OCI-LY3 (cell line): ENCODE measurements around the gene BCL2L2.

Experiments used
- EZH2phosphoT487 ChIP-seq: fragments of 200-600 bp; shearing (Covaris generic); IDR thresholded peaks from 2 replicates; pipeline ENCODE4 v1.6.1; 2018; ENCODE audit warnings: antibody characterized with exemption, mixed run types, low read depth
- TF ChIP-seq, protein P1 (sequence below): fragments of 200-600, 300-600 bp; sonication (generic); IDR thresholded peaks from 2 replicates; pipeline ENCODE4 v1.5.1; 2014; ENCODE audit warnings: antibody characterized with exemption, low read length, low read depth

GRCh38 chr14:23306412-23307145 lies at the start of gene BCL2L2:
- TF ChIP-seq, protein P1, sequence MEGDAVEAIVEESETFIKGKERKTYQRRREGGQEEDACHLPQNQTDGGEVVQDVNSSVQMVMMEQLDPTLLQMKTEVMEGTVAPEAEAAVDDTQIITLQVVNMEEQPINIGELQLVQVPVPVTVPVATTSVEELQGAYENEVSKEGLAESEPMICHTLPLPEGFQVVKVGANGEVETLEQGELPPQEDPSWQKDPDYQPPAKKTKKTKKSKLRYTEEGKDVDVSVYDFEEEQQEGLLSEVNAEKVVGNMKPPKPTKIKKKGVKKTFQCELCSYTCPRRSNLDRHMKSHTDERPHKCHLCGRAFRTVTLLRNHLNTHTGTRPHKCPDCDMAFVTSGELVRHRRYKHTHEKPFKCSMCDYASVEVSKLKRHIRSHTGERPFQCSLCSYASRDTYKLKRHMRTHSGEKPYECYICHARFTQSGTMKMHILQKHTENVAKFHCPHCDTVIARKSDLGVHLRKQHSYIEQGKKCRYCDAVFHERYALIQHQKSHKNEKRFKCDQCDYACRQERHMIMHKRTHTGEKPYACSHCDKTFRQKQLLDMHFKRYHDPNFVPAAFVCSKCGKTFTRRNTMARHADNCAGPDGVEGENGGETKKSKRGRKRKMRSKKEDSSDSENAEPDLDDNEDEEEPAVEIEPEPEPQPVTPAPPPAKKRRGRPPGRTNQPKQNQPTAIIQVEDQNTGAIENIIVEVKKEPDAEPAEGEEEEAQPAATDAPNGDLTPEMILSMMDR = no peak
- TF ChIP-seq EZH2phosphoT487 = no peak
